Activated B cell treated with CpG ODN at 0.5 μM for 24 hours (primary cell): ENCODE results near the gene FRY. TPM values are rescaled to one million over a fixed set of nuclear protein-coding genes. Genes with fewer than 3 reads are reported as not detected.
"Not testable (repeated sequence)": the region's sequence is repeated elsewhere in the genome, so short reads cannot be mapped to it uniquely, and the experiment has no call there.

Source experiments
- ATAC-seq: fragments of 200-7000 bp; cut with Tn5 transposase; one replicate; pipeline ENCODE4 v1.10.0; 2021; ENCODE audit warnings: low read depth, mild to moderate bottlenecking, moderate library complexity
- CTCF ChIA-PET: fragments of 350-600 bp; sonication (Branson Sonifier 250); formaldehyde crosslinking; loops from one replicate; lab custom pipeline; 2021; ENCODE audit warnings: antibody characterized with exemption; lab: Charles Lee
- POLR2A ChIA-PET: fragments of 350-600 bp; sonication (Branson Sonifier 250); formaldehyde crosslinking; loops from one replicate; lab custom pipeline; 2021; ENCODE audit warnings: antibody characterized with exemption; lab: Charles Lee
- DNase-seq: peaks from one replicate; pipeline ENCODE4 v3.0.0; 2022
- H3K27ac Mint-ChIP-seq: one replicate; pipeline ENCODE4 v1.8.0; 2020; ENCODE audit warnings: mixed read lengths
- H3K27me3 Mint-ChIP-seq: one replicate; pipeline ENCODE4 v1.8.0; 2021; ENCODE audit warnings: mixed read lengths
- H3K36me3 Mint-ChIP-seq: one replicate; pipeline ENCODE4 v1.8.0; 2021; ENCODE audit warnings: low read depth, mixed read lengths
- H3K4me1 Mint-ChIP-seq: one replicate; pipeline ENCODE4 v1.8.0; 2021; ENCODE audit warnings: mixed read lengths
- H3K4me3 Mint-ChIP-seq: one replicate; pipeline ENCODE4 v1.8.0; 2020; ENCODE audit warnings: mild to moderate bottlenecking, mixed read lengths
- H3K9me3 Mint-ChIP-seq: one replicate; pipeline ENCODE4 v1.8.0; 2020; ENCODE audit warnings: mixed read lengths
- CTCF ChIP-seq: fragments of 200-600 bp; IDR thresholded peaks from one replicate; pipeline ENCODE4 v1.8.0; 2022; ENCODE audit warnings: antibody characterized with exemption, mild to moderate bottlenecking
- intact Hi-C: fragments of 100-400 bp; cut with micrococcal nuclease; formaldehyde crosslinking; loops from one replicate; pipeline ENCODE4 v1.15.1; 2024
- total RNA-seq: library from RNA; stranded (reverse); gene quantifications from 2 replicates; pipeline ENCODE4 v1.2.3, GENCODE V29; 2022

Gene FRY
- total RNA-seq, 1 donor from 2014 or later, result 4.8 TPM

GRCh38 chr13:31986676-31987470 lies 44.7 kb upstream of the FRY start:
- Mint-ChIP-seq H3K4me3 (no peak overlapping the region), H3K27ac (peak overlapping the region; percentile 19)

GRCh38 chr13:31987535-31988170 lies 43.9 kb upstream of the FRY start:
- CTCF ChIA-PET, result interaction anchor here (0.7 to 3.7 kb wide), 7 partner anchors 10 to 593 kb away, joined by 3 to 40 read pairs (median 3); partner anchors contain the start of genes BRCA2 and ZAR1L

More at GRCh38 chr13:31986676-31987470, 44.7 kb upstream of the FRY start:
- Mint-ChIP-seq H3K9me3 (no peaks in the 10 kb centered on the region), H3K27me3 (no peaks in the 10 kb centered on the region), H3K36me3 (no peaks in the 10 kb centered on the region), H3K4me1 (peaks cover 9% of the 10 kb centered on the region)
- no peak for ATAC-seq
- ChIA-PET CTCF (interaction anchor here (0.7 to 3.7 kb wide), 6 partner anchors 9 to 328 kb away, joined by 3 to 40 read pairs (median 3); partner anchors contain the start of genes BRCA2 and ZAR1L), POLR2A (interaction anchor here (0.6 to 1.0 kb wide), 3 partner anchors 54 to 146 kb away, joined by 6 to 10 read pairs (median 7); no protein-coding TSS in a partner anchor)
- intact Hi-C loops, result loop anchor here (1.0 to 2.0 kb wide), 2 partner anchors 22 to 77 kb away; no protein-coding TSS in a partner anchor
- no peak for DNase-seq
- no peak for TF ChIP-seq CTCF

GRCh38 chr13:31994367-31994766 lies 37.2 kb upstream of the FRY start:
- intact Hi-C loops, result not testable (repeated sequence)

More at GRCh38 chr13:31987535-31988170, 43.9 kb upstream of the FRY start:
- TF ChIP-seq CTCF, result no peak
- Mint-ChIP-seq H3K9me3 (no peaks in the 10 kb centered on the region), H3K4me1 (peaks cover 9% of the 10 kb centered on the region), H3K27ac (no peak overlapping the region), H3K36me3 (no peaks in the 10 kb centered on the region), H3K4me3 (no peak overlapping the region), H3K27me3 (no peaks in the 10 kb centered on the region)
- DNase-seq (no peak), ATAC-seq (peak; percentile 71)
- POLR2A ChIA-PET, result interaction anchor here (0.6 kb wide), 3 partner anchors 54 to 146 kb away, joined by 3 to 10 read pairs (median 6); no protein-coding TSS in a partner anchor
- intact Hi-C loops, result loop anchor here (1.0 to 2.0 kb wide), 2 partner anchors 23 to 77 kb away; no protein-coding TSS in a partner anchor

GRCh38 chr13:31996601-31997000 lies 35.0 kb upstream of the FRY start:
- no peak for TF ChIP-seq CTCF
- H3K36me3 Mint-ChIP-seq, result no peaks in the 10 kb centered on the region
- no peaks in the 10 kb centered on the region for H3K4me1 Mint-ChIP-seq
- intact Hi-C loops, result no loop called here
- ChIA-PET CTCF (no interaction called here), POLR2A (no interaction called here)
- no peaks in the 10 kb centered on the region for H3K27me3 Mint-ChIP-seq
- H3K9me3 Mint-ChIP-seq, result no peaks in the 10 kb centered on the region
- DNase-seq (no peak), ATAC-seq (no peak)
- no peak overlapping the region for H3K27ac Mint-ChIP-seq
- no peak overlapping the region for H3K4me3 Mint-ChIP-seq

More at GRCh38 chr13:31994367-31994766, 37.2 kb upstream of the FRY start:
- POLR2A ChIA-PET, H3K27ac Mint-ChIP-seq, DNase-seq, H3K4me1 Mint-ChIP-seq, CTCF ChIA-PET, H3K4me3 Mint-ChIP-seq, H3K27me3 Mint-ChIP-seq, H3K36me3 Mint-ChIP-seq, H3K9me3 Mint-ChIP-seq, ATAC-seq: not testable (repeated sequence)

- ChIA-PET POLR2A (no interaction called here), CTCF (interaction anchor here (1.0 kb wide), 1 partner anchor 88 kb away, joined by 3 read pairs; no protein-coding TSS in a partner anchor)
- H3K27ac Mint-ChIP-seq, result no peak overlapping the region
- intact Hi-C loops, result no loop called here
- no peaks in the 10 kb centered on the region for H3K4me1 Mint-ChIP-seq
- no peaks in the 10 kb centered on the region for H3K36me3 Mint-ChIP-seq
- no peak for TF ChIP-seq CTCF
- DNase-seq (no peak), ATAC-seq (no peak)
- no peak overlapping the region for H3K4me3 Mint-ChIP-seq
- H3K27me3 Mint-ChIP-seq, result no peaks in the 10 kb centered on the region
- no peaks in the 10 kb centered on the region for H3K9me3 Mint-ChIP-seq
Measured at GRCh38 chr13:31997641-31998040, 33.9 kb upstream of the FRY start.
